RWPE2 (cell line): Measurements from ENCODE around the gene NDUFV3.
"Not testable (repeated sequence)": the region's sequence is repeated elsewhere in the genome, so short reads cannot be mapped to it uniquely, and the experiment has no call there.

Experiments used
- ATAC-seq: fragments of 200-7000 bp; cut with Tn5 transposase; 3 replicates; pipeline ENCODE4 v1.9.1; 2021; ENCODE audit warnings: low read depth
- DNase-seq: peaks from one replicate; pipeline ENCODE4 v3.0.0-alpha.2; 2020; ENCODE audit warnings: low spot score
- H3K27ac ChIP-seq: fragments of 450-650 bp; 2 replicates; pipeline ENCODE4 v1.5.1; 2017; ENCODE audit warnings: mild to moderate bottlenecking; ENCODE audit not compliant: poor library complexity, severe bottlenecking
- H3K27me3 ChIP-seq: fragments of 250-450 bp; sonication (Bioruptor Pico); 2 replicates; pipeline ENCODE4 v1.5.1; 2021; ENCODE audit warnings: mild to moderate bottlenecking, moderate library complexity; ENCODE audit not compliant: insufficient read depth, poor library complexity, severe bottlenecking
- H3K36me3 ChIP-seq: fragments of 250-450 bp; sonication (Bioruptor Pico); 2 replicates; pipeline ENCODE4 v1.5.1; 2020; ENCODE audit warnings: low read depth, mild to moderate bottlenecking, moderate library complexity
- H3K4me1 ChIP-seq: fragments of 250-450 bp; sonication (Bioruptor Pico); 2 replicates; pipeline ENCODE4 v1.5.1; 2021; ENCODE audit warnings: mild to moderate bottlenecking, moderate library complexity; ENCODE audit not compliant: insufficient read depth, poor library complexity, severe bottlenecking
- H3K4me3 ChIP-seq: fragments of 250-450 bp; sonication (Bioruptor Pico); 2 replicates; pipeline ENCODE4 v1.5.1; 2021; ENCODE audit warnings: mild to moderate bottlenecking, moderate library complexity; ENCODE audit not compliant: severe bottlenecking
- H3K9me3 ChIP-seq: fragments of 250-450 bp; sonication (Bioruptor Pico); 2 replicates; pipeline ENCODE4 v1.5.1; 2021; ENCODE audit warnings: mild to moderate bottlenecking, moderate library complexity; ENCODE audit not compliant: severe bottlenecking
- CTCF ChIP-seq: fragments of 450-650 bp; IDR thresholded peaks from one replicate; pipeline ENCODE4 v1.5.1; 2017; ENCODE audit warnings: mild to moderate bottlenecking, moderate library complexity; ENCODE audit not compliant: poor library complexity, severe bottlenecking

Gene NDUFV3

GRCh38 chr21:42847051-42847707 is 45.9 kb upstream of the NDUFV3 start:
- TF ChIP-seq CTCF = no peak
- no peak overlapping the region for H3K27ac ChIP-seq
- DNase-seq (peak; percentile 60), ATAC-seq (no peak)
- H3K4me1 ChIP-seq = no peaks in the 10 kb centered on the region
- no peak overlapping the region for H3K4me3 ChIP-seq
- no peaks in the 10 kb centered on the region for H3K27me3 ChIP-seq
- H3K36me3 ChIP-seq = peaks cover 80% of the 10 kb centered on the region
- no peaks in the 10 kb centered on the region for H3K9me3 ChIP-seq

GRCh38 chr21:42847726-42848125 is 45.4 kb upstream of the NDUFV3 start:
- Histone ChIP-seq H3K4me3 (no peak overlapping the region), H3K36me3 (peaks cover 78% of the 10 kb centered on the region), H3K9me3 (no peaks in the 10 kb centered on the region), H3K27me3 (no peaks in the 10 kb centered on the region), H3K27ac (no peak overlapping the region), H3K4me1 (no peaks in the 10 kb centered on the region)
- no peak for TF ChIP-seq CTCF
- DNase-seq (peak; percentile 23), ATAC-seq (no peak)

- peaks cover 73% of the 10 kb centered on the region for H3K36me3 ChIP-seq
- DNase-seq, H3K4me1 ChIP-seq, H3K9me3 ChIP-seq, ATAC-seq, H3K27ac ChIP-seq, H3K4me3 ChIP-seq, H3K27me3 ChIP-seq: not testable (repeated sequence)
These were observed 44.8 kb upstream of the NDUFV3 start for GRCh38 chr21:42848144-42848931.

- H3K27me3 ChIP-seq = no peaks in the 10 kb centered on the region
- DNase-seq = peak; percentile 56
- no peak for TF ChIP-seq CTCF
- H3K36me3 ChIP-seq = peaks cover 76% of the 10 kb centered on the region
- no peaks in the 10 kb centered on the region for H3K4me1 ChIP-seq
- H3K4me3 ChIP-seq = no peak overlapping the region
- H3K27ac ChIP-seq = no peak overlapping the region
- no peak for ATAC-seq
- H3K9me3 ChIP-seq = no peaks in the 10 kb centered on the region
These were observed 44.0 kb upstream of the NDUFV3 start for GRCh38 chr21:42848932-42849758.

GRCh38 chr21:42849759-42850412 is 43.2 kb upstream of the NDUFV3 start:
- DNase-seq (no peak), ATAC-seq (no peak)
- no peak overlapping the region for H3K4me3 ChIP-seq
- no peaks in the 10 kb centered on the region for H3K4me1 ChIP-seq
- no peaks in the 10 kb centered on the region for H3K9me3 ChIP-seq
- no peak for TF ChIP-seq CTCF
- H3K27ac ChIP-seq = no peak overlapping the region
- no peaks in the 10 kb centered on the region for H3K27me3 ChIP-seq
- H3K36me3 ChIP-seq = peaks cover 76% of the 10 kb centered on the region
